Testis (tissue), 3 donors: ENCODE results near the gene FAM131A. TPM values are rescaled to one million over a fixed set of nuclear protein-coding genes. Genes with fewer than 3 reads are reported as not detected.
A peak's percentile ranks its signal among the peaks of the same experiment; 100 is the strongest.

Experiments used
- DNase-seq: peaks from one replicate; pipeline ENCODE4 v3.0.0-alpha.2; 2019
- H3K27ac ChIP-seq, 2 donors: fragments of 200-600 bp; sonication (generic); one replicate each; pipeline ENCODE4 v1.5.1; 2019
- H3K27me3 ChIP-seq: fragments of 200-600 bp; sonication (generic); one replicate; pipeline ENCODE4 v1.5.1; 2019
- H3K36me3 ChIP-seq: fragments of 200-600 bp; sonication (generic); one replicate; pipeline ENCODE4 v1.5.1; 2017; ENCODE audit warnings: low read depth; ENCODE audit errors: missing control alignments
- H3K4me1 ChIP-seq: fragments of 200-600 bp; sonication (generic); one replicate; pipeline ENCODE4 v1.5.1; 2019
- H3K4me3 ChIP-seq, 2 donors: fragments of 200-600 bp; sonication (generic); one replicate each; pipeline ENCODE4 v1.5.1; 2017 to 2019
- H3K9me3 ChIP-seq: fragments of 200-600 bp; sonication (generic); one replicate; pipeline ENCODE4 v1.5.1; 2017
- CTCF ChIP-seq, 3 experiments: fragments of 450-650 bp in 2 of 3; fragments of 200-600 bp in 1 of 3; sonication (generic) in 1 of 3; IDR thresholded peaks; one replicate each; pipeline ENCODE4 v1.5.1; 2016 to 2019; ENCODE audit warnings: antibody characterized with exemption in 3 of 3, mild to moderate bottlenecking in 2 of 3, moderate library complexity in 1 of 3
- POLR2A ChIP-seq: fragments of 450-650 bp; IDR thresholded peaks from one replicate; pipeline ENCODE4 v1.6.1; 2017; ENCODE audit warnings: antibody characterized with exemption, mild to moderate bottlenecking, moderate library complexity
- WGBS, 2 donors: methylation state at CpG; one replicate each; pipeline ENCODE4 v1.1.5; 2018; 5-methylcytosine and 5-hydroxymethylcytosine counted together
- intact Hi-C: fragments of 100-400 bp; cut with DNase I; formaldehyde crosslinking; loops from one replicate; pipeline ENCODE4 v1.15.1; 2023; ENCODE audit warnings: low total_unique reads
- polyA plus RNA-seq: library from polyadenylated mRNA; stranded (reverse); fragments of 350-450 nt; fragmentation: Illumina TruSeq; extraction: RNeasy Lipid Tissue Mini Kit (QIAGEN cat#74804); gene quantifications from one replicate; pipeline ENCODE4 v1.2.3, GENCODE V29; 2014; ENCODE audit warnings: low read depth, low replicate concordance; ENCODE audit not compliant: insufficient read depth
- total RNA-seq, 2 donors: library from RNA; depleted of rRNA; stranded (reverse); fragments of >200 nt; gene quantifications; one replicate each; pipeline ENCODE4 v1.2.3, GENCODE V29; 2016

FAM131A gene
- total and polyA plus RNA-seq, 3 donors from 2014 or later = 28.1 to 77.2 (median 75.9) TPM

GRCh38 chr3:184354754-184355153, 17.4 kb downstream of the FAM131A start:
- H3K4me1 ChIP-seq = peaks cover 66% of the 10 kb centered on the region
- no peak overlapping the region for H3K4me3 ChIP-seq
- no peaks in the 10 kb centered on the region for H3K36me3 ChIP-seq
- H3K27me3 ChIP-seq = no peaks in the 10 kb centered on the region
- 81 to 89% methylated on average over 7 to 8 of the region's 8 CpGs for WGBS, 2 donors
- TF ChIP-seq CTCF (IDR thresholded peaks at IDR 0.05) = no peak
- TF ChIP-seq POLR2A = no peak
- DNase-seq = no peak
- peak overlapping the region in 1 of 2 donors; percentile 8 for H3K27ac ChIP-seq
- intact Hi-C loops = no loop called here
- no peaks in the 10 kb centered on the region for H3K9me3 ChIP-seq

- no peaks in the 10 kb centered on the region for H3K36me3 ChIP-seq
These were observed 18.1 kb downstream of the FAM131A start for GRCh38 chr3:184355261-184356040.

GRCh38 chr3:184357248-184358123, 20.1 kb downstream of the FAM131A start:
- no peak overlapping the region for H3K27ac ChIP-seq
- intact Hi-C loops = no loop called here
- WGBS, 2 donors = 76 to 90% methylated on average over 14 to 24 of the region's 24 CpGs

More at GRCh38 chr3:184355261-184356040, 18.1 kb downstream of the FAM131A start:
- TF ChIP-seq CTCF (IDR thresholded peaks at IDR 0.05) (no peak), POLR2A (no peak)
- DNase-seq = no peak
- Histone ChIP-seq H3K4me3 (no peak overlapping the region), H3K9me3 (no peaks in the 10 kb centered on the region), H3K27ac (peak overlapping the region in 1 of 2 donors; percentile 8), H3K27me3 (no peaks in the 10 kb centered on the region), H3K4me1 (peaks cover 66% of the 10 kb centered on the region)
- intact Hi-C loops = no loop called here
- WGBS, 2 donors = 64 to 80% methylated on average over 18 of the region's 18 CpGs

GRCh38 chr3:184358124-184358767, 20.8 kb downstream of the FAM131A start:
- H3K27ac ChIP-seq = no peak overlapping the region

More at GRCh38 chr3:184357248-184358123, 20.1 kb downstream of the FAM131A start:
- no peak for DNase-seq
- TF ChIP-seq POLR2A (no peak), CTCF (IDR thresholded peaks at IDR 0.05) (no peak)
- Histone ChIP-seq H3K4me1 (peaks cover 53% of the 10 kb centered on the region), H3K4me3 (no peak overlapping the region), H3K27me3 (no peaks in the 10 kb centered on the region), H3K36me3 (no peaks in the 10 kb centered on the region), H3K9me3 (no peaks in the 10 kb centered on the region)

More at GRCh38 chr3:184358124-184358767, 20.8 kb downstream of the FAM131A start:
- Histone ChIP-seq H3K36me3 (no peaks in the 10 kb centered on the region), H3K27me3 (no peaks in the 10 kb centered on the region), H3K4me3 (no peak overlapping the region), H3K4me1 (peaks cover 49% of the 10 kb centered on the region), H3K9me3 (no peaks in the 10 kb centered on the region)
- intact Hi-C loops = no loop called here
- WGBS, 2 donors = 80 to 97% methylated on average over 9 to 12 of the region's 12 CpGs
- DNase-seq = no peak
- TF ChIP-seq CTCF (IDR thresholded peaks at IDR 0.05) = no peak
- no peak for TF ChIP-seq POLR2A
